SK-N-DZ (cell line): Measurements from ENCODE around the gene PITRM1.

Source experiments
- DNase-seq: peaks from one replicate; pipeline ENCODE4 v3.0.0-alpha.2; 2015; ENCODE audit warnings: low spot score

PITRM1 gene

GRCh38 chr10:3166496-3167290 is 5.9 kb downstream of the PITRM1 start:
- no peak for DNase-seq

DNA sequence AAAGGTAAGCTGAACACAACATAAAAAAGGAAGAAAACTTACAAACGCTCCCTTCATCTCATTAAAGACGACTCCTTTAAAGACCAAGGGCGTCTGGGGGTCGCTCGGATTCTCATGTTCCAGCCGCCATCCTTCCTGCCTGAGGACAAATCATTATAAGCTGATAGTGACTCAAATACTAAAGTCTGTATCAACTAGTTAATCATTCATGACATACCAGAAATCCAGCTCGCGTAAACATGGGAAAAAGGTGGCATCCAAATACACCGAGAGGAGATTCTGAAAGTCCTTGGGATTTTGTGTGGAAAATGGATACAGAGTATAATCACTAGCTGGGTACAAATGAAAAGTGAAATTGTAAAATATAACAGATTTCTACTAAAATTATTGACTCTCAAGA is 7.4 kb downstream of the PITRM1 start:
- no peak for DNase-seq

DNA sequence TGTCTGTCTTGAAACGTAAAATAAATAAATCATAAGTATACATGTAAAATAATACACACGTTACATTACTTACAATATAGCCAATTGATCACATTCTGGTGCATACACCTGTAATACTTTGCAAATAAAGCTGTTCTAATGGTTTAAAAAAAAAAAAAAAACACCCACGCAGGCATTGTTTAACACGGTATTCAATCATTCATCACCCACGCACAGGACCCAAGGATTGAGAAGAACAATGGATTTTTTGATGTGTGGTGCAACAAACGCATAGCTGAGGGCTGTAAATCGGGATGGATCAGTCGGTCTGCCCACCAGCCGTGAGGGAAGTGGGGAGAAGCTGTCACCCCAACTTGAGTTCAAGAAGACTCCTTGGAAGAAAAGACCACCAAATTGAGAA is 8.7 kb downstream of the PITRM1 start:
- DNase-seq = no peak

DNA sequence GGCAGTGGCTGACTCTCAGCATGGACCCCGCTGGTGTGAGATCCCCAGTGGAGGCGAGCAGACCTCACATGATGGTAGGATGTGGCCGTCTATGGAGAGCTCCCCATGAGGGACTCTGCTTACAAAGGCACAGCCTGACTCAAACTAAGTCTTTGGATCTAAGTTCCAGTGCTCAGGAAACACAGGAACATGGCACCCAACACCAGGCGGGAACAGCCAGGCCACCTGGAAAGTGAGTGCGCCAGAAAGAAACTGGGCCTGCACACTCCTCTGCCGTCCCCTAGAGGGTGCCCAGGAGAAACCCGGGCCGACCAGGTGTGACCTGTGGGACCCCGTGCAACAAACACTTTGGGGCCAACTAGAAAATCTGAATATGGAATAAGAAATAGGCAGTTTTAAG is 10.0 kb downstream of the PITRM1 start:
- no peak for DNase-seq

DNA sequence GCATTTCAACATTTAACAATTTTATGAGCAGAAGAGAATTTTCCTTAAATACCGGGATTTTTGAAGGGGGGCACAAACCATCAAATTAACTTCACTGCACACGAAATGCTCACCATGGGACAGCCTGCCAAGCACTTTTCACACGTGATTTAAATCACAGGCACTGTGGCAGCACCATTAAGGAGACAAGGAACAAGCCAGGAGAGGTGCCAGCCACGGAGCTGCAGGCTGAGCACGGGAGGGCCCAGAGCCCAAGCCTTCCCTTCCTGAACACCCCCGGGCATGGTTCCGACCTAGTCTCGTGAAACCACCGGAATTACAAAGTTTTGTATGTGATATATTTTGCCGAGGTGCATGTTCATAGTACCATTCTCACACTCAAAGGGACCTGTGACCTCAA is 13.4 kb downstream of the PITRM1 start:
- DNase-seq = no peak

DNA sequence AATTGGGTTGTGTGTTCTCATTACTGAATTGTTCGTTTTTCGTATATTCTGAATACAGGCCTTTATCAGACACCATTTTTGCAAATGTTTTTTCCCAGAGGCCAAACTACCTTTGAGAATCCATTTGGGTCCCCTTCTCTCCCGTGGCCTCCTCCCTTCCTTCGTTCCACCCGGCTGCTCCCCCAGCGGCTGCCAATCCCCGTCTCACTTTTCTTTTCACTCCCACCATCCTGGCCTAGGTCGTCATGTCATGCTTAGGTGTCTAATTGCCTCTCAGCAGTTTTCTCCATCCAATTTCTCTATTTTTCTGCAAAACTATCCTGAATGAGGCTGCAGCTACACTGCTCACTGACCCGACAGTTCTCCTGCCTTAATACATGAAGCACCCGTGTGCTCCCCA is 17.9 kb downstream of the PITRM1 start:
- no peak for DNase-seq

GRCh38 chr10:3152566-3152935 is 20.0 kb downstream of the PITRM1 start:
- no peak for DNase-seq

- DNase-seq = no peak
Measured at GRCh38 chr10:3151889-3152565, 20.6 kb downstream of the PITRM1 start.

DNA sequence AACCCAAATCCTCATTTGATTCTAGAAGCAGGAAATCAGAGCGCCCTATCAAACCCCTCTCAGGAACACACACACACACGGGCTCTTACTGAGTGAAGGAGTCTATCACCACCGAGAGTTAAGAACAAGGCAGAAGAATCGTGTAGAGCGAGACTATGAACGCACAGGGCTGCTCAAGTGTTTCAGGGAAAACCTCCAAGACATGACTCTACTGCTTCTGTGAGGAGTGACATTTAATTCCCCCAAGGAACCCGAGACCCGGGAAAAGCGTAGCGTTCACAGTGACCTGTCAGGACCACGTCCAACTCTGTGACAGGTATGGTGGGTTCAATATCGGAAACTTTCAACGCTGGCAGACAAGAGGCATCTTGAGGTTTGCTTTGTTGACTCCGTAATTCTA is 21.6 kb downstream of the PITRM1 start:
- DNase-seq = no peak

DNA sequence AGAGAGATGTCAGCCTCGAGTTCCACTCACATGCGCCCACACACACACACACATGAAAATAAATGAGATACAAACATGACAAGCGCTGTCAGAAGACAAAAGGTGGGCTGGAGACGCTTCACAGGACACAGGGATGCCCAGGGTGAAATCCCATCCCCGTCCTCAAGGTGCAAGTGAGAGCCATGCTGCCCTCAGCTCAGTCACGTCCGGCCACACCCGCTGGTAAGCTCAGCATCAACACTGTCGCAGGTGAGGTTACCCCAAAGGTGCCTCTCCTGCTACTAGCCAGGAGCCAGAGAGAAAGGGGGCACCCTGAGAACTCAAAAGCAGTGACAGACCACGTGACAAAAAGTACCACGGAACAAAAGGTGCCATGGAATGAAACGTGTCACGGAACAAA is 22.2 kb downstream of the PITRM1 start:
- no peak for DNase-seq

DNA sequence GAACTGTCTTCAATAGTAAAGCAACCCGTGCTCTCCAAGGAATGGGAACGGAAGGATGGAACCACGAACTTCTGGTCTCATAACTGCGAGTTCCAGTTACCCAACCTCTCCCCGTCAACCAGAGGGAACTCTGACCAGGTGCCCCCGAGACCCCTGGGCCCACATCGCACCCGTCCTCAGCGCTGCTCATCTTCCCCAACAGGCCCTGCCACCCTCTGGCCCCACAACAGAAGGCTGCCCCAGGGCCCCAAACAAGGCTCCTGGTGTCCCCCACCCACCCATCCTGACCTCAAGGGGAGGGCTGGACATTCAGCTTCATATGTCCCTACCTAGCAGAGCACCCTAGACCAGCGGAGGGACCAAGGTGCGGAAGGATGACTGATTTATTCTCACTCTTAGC is 22.7 kb downstream of the PITRM1 start:
- no peak for DNase-seq

DNA sequence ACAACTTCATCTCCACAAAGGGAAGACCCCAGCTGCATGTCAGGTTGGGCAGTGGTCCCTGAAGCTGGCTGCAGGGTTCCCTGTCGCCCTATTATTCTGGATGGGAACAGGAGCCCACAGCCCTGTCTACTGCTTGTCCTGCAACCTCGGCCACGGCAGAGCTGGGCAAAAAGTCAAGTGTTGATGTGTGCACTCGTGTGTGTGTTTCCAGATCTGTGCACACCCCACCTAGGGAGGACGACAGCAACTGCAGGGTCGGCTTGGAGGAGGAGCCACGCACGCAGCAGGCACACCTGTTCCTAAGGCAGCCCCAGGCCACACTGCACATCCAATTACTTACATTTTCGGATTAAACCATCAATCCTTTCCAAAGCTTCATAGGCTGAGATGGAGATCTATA is 23.6 kb downstream of the PITRM1 start:
- DNase-seq = no peak

GRCh38 chr10:3148041-3148440 is 24.5 kb downstream of the PITRM1 start:
- no peak for DNase-seq

GRCh38 chr10:3147117-3147820 is 25.3 kb downstream of the PITRM1 start:
- no peak for DNase-seq

DNA sequence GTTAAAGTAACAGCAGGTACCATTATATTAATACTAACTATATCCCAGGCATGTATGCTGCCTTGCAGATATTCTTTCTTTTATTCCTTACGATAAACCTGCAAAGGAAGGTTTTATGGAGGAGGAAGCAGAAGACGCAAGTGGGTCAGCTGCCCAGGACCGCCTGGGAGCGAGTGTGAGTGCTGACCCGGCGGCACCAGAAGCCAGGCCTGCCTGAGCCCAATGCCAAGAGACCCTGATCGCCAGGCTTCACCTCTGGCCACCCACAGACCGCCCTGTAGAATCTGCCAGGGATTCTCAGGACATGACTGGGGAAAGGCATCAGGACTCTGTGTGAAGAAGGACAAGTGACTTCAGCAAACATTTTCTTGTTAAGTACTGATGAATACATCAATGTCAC is 26.3 kb downstream of the PITRM1 start:
- no peak for DNase-seq

DNA sequence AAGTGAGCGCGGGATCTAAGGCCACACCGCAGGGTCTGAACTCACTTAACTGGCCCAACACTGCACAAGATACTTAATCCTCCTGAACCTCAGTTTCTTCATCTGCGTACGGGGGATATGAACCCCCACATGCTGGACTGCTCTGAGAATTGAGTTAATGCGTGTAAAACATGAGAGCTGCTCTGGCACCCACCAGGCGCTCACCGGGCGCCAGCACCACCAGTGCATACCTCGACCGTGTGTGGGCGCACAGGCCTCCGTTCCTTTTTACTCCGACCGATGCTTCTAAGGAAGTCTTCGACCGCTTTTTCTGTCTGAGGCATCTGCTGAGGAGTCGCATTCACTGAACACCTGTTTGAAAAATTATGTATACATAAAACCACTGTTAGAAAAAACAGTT is 27.2 kb downstream of the PITRM1 start:
- no peak for DNase-seq

GRCh38 chr10:3143791-3144434 is 28.7 kb downstream of the PITRM1 start:
- DNase-seq = no peak

GRCh38 chr10:3143366-3143765 is 29.2 kb downstream of the PITRM1 start:
- DNase-seq = no peak

GRCh38 chr10:3142146-3142875 is 30.3 kb downstream of the PITRM1 start:
- no peak for DNase-seq

- no peak for DNase-seq
Measured at GRCh38 chr10:3141351-3142005, 31.1 kb downstream of the PITRM1 start.

DNA sequence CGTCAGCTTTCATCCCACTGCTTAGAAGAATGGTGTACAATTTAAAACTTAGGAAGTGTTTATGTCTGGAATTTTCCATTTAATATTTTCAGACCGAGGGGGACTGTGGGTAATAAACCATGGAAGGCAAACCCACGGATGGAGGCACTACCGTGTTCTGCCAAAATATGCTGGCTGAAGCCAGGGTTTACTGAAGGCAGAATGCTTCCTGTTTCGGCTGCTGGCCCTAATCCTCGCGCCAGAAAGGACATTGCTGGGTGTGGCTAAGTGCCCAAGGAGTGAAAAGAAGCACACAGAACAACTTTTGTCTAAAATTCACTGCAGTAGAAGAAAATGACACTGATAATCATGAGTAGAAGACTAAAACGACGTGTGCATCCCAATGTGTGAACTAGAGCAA is 32.3 kb downstream of the PITRM1 start:
- DNase-seq = no peak
